ENCODE results near the gene C1QTNF1. TPM values are rescaled to one million over a fixed set of nuclear protein-coding genes. Genes with fewer than 3 reads are reported as not detected.
A peak's percentile ranks its signal among the peaks of the same experiment; 100 is the strongest.

C1QTNF1 gene
- total RNA-seq, 1 donor, result 13.8 TPM

- Histone ChIP-seq H3K27ac (ENCODE audit: low read depth, low read length) (no peak overlapping the region), H3K9me3 (ENCODE audit: low read depth, low read length) (no peaks in the 10 kb centered on the region), H3K27me3 (ENCODE audit: insufficient read depth, low read length) (no peaks in the 10 kb centered on the region), H3K4me3 (ENCODE audit: insufficient read depth, low read length) (no peak overlapping the region), H3K4me1 (ENCODE audit: insufficient read depth, low read length) (peaks cover 9% of the 10 kb centered on the region), H3K4me2 (ENCODE audit: insufficient read depth, low read length) (no peak overlapping the region), H2AFZ (ENCODE audit: low read length) (no peak overlapping the region), H4K20me1 (ENCODE audit: insufficient read depth, low read length) (peaks cover 32% of the 10 kb centered on the region), H3K36me3 (ENCODE audit: insufficient read depth, low read length) (peaks cover 64% of the 10 kb centered on the region), H3K79me2 (ENCODE audit: insufficient read depth, low read length) (peaks cover 69% of the 10 kb centered on the region)
- TF ChIP-seq CTCF (IDR thresholded peaks at IDR 0.05; ENCODE audit: extremely low read depth, low read depth, low read length), result no peak
- DNase-seq (ENCODE audit: insufficient read length, low spot score, missing footprints), result peak; percentile 90
These were observed 29.8 kb upstream of the C1QTNF1 start for GRCh38 chr17:78993981-78994671.

GRCh38 chr17:78995022-78995760 lies 28.8 kb upstream of the C1QTNF1 start:
- H3K4me1 ChIP-seq (ENCODE audit: insufficient read depth, low read length), result peaks cover 9% of the 10 kb centered on the region
- no peak overlapping the region for H3K4me3 ChIP-seq (ENCODE audit: insufficient read depth, low read length)
- DNase-seq (ENCODE audit: insufficient read length, low spot score, missing footprints), result peak; percentile 62
- no peak for TF ChIP-seq CTCF (IDR thresholded peaks at IDR 0.05; ENCODE audit: extremely low read depth, low read depth, low read length)
- peaks cover 62% of the 10 kb centered on the region for H3K36me3 ChIP-seq (ENCODE audit: insufficient read depth, low read length)
- H3K27me3 ChIP-seq (ENCODE audit: insufficient read depth, low read length), result no peaks in the 10 kb centered on the region
- no peak overlapping the region for H3K4me2 ChIP-seq (ENCODE audit: insufficient read depth, low read length)
- peaks cover 39% of the 10 kb centered on the region for H4K20me1 ChIP-seq (ENCODE audit: insufficient read depth, low read length)
- no peaks in the 10 kb centered on the region for H3K9me3 ChIP-seq (ENCODE audit: low read depth, low read length)
- no peak overlapping the region for H2AFZ ChIP-seq (ENCODE audit: low read length)
- H3K27ac ChIP-seq (ENCODE audit: low read depth, low read length), result no peak overlapping the region
- peaks cover 78% of the 10 kb centered on the region for H3K79me2 ChIP-seq (ENCODE audit: insufficient read depth, low read length)

GRCh38 chr17:78995761-78996451 lies 28.1 kb upstream of the C1QTNF1 start:
- Histone ChIP-seq H3K4me2 (ENCODE audit: insufficient read depth, low read length) (no peak overlapping the region), H2AFZ (ENCODE audit: low read length) (no peak overlapping the region), H3K9me3 (ENCODE audit: low read depth, low read length) (no peaks in the 10 kb centered on the region), H3K36me3 (ENCODE audit: insufficient read depth, low read length) (peaks cover 55% of the 10 kb centered on the region), H3K27ac (ENCODE audit: low read depth, low read length) (no peak overlapping the region), H4K20me1 (ENCODE audit: insufficient read depth, low read length) (peaks cover 45% of the 10 kb centered on the region), H3K4me3 (ENCODE audit: insufficient read depth, low read length) (no peak overlapping the region), H3K79me2 (ENCODE audit: insufficient read depth, low read length) (peaks cover 86% of the 10 kb centered on the region), H3K27me3 (ENCODE audit: insufficient read depth, low read length) (no peaks in the 10 kb centered on the region), H3K4me1 (ENCODE audit: insufficient read depth, low read length) (peaks cover 9% of the 10 kb centered on the region)
- TF ChIP-seq CTCF (IDR thresholded peaks at IDR 0.05; ENCODE audit: extremely low read depth, low read depth, low read length), result no peak
- DNase-seq (ENCODE audit: insufficient read length, low spot score, missing footprints), result peak; percentile 57

GRCh38 chr17:78996781-78997201 lies 27.2 kb upstream of the C1QTNF1 start:
- peak; percentile 82 for DNase-seq (ENCODE audit: insufficient read length, low spot score, missing footprints)
- H3K4me1 ChIP-seq (ENCODE audit: insufficient read depth, low read length), result peaks cover 9% of the 10 kb centered on the region
- no peaks in the 10 kb centered on the region for H3K27me3 ChIP-seq (ENCODE audit: insufficient read depth, low read length)
- peaks cover 46% of the 10 kb centered on the region for H3K36me3 ChIP-seq (ENCODE audit: insufficient read depth, low read length)
- H3K4me3 ChIP-seq (ENCODE audit: insufficient read depth, low read length), result no peak overlapping the region
- H3K79me2 ChIP-seq (ENCODE audit: insufficient read depth, low read length), result peaks cover 90% of the 10 kb centered on the region
- no peak overlapping the region for H2AFZ ChIP-seq (ENCODE audit: low read length)
- no peak for TF ChIP-seq CTCF (IDR thresholded peaks at IDR 0.05; ENCODE audit: extremely low read depth, low read depth, low read length)
- no peak overlapping the region for H3K4me2 ChIP-seq (ENCODE audit: insufficient read depth, low read length)
- no peaks in the 10 kb centered on the region for H3K9me3 ChIP-seq (ENCODE audit: low read depth, low read length)
- peaks cover 52% of the 10 kb centered on the region for H4K20me1 ChIP-seq (ENCODE audit: insufficient read depth, low read length)
- H3K27ac ChIP-seq (ENCODE audit: low read depth, low read length), result no peak overlapping the region
